Measurements from ENCODE around the gene COL8A2. TPM values are rescaled to one million over a fixed set of nuclear protein-coding genes. Genes with fewer than 3 reads are reported as not detected.

COL8A2 gene
- polyA plus RNA-seq, 1 donor from 2014 or later, result not detected

GRCh38 chr1:36098650-36099365 is 26.2 kb downstream of the COL8A2 start:
- Histone ChIP-seq H3F3A (ENCODE audit: insufficient read depth, low read length, poor library complexity, severe bottlenecking) (no peaks in the 10 kb centered on the region), H3K27ac (ENCODE audit: low read length) (no peak overlapping the region), H3K9me2 (ENCODE audit: insufficient read depth, low read length) (no peaks in the 10 kb centered on the region), H4K20me1 (ENCODE audit: insufficient read depth) (no peaks in the 10 kb centered on the region), H3K4me3 (ENCODE audit: low read length) (no peak overlapping the region), H2AFZ (ENCODE audit: low read depth, low read length) (no peak overlapping the region), H3K9ac (ENCODE audit: low read length) (no peak overlapping the region), H3K9me3 (ENCODE audit: low read length) (no peaks in the 10 kb centered on the region), H3K4me2 (ENCODE audit: low read length) (no peak overlapping the region), H3K27me3 (ENCODE audit: insufficient read depth, low read depth, low read length) (no peaks in the 10 kb centered on the region), H3K79me2 (replicated peaks; ENCODE audit: insufficient read depth, low read length) (no peaks in the 10 kb centered on the region), H3K36me3 (ENCODE audit: insufficient read depth, low read length) (no peaks in the 10 kb centered on the region)
- TF ChIP-seq POLR2AphosphoS5 (IDR thresholded peaks at IDR 0.05) (no peak), EP300 (conservative IDR thresholded peaks at IDR 0.05; ENCODE audit: poor library complexity, severe bottlenecking) (no peak), MXI1 (conservative IDR thresholded peaks at IDR 0.05; ENCODE audit: poor library complexity, severe bottlenecking) (no peak), RAD21 (conservative IDR thresholded peaks at IDR 0.05) (no peak), EZH2 (IDR thresholded peaks at IDR 0.05; ENCODE audit: borderline replicate concordance, insufficient read depth, low read length, poor library complexity, severe bottlenecking) (no peak), TAF1 (IDR thresholded peaks at IDR 0.05; ENCODE audit: low read depth) (no peak), SMC3 (conservative IDR thresholded peaks at IDR 0.05; ENCODE audit: poor library complexity) (no peak)
- TF ChIP-seq, protein P1, sequence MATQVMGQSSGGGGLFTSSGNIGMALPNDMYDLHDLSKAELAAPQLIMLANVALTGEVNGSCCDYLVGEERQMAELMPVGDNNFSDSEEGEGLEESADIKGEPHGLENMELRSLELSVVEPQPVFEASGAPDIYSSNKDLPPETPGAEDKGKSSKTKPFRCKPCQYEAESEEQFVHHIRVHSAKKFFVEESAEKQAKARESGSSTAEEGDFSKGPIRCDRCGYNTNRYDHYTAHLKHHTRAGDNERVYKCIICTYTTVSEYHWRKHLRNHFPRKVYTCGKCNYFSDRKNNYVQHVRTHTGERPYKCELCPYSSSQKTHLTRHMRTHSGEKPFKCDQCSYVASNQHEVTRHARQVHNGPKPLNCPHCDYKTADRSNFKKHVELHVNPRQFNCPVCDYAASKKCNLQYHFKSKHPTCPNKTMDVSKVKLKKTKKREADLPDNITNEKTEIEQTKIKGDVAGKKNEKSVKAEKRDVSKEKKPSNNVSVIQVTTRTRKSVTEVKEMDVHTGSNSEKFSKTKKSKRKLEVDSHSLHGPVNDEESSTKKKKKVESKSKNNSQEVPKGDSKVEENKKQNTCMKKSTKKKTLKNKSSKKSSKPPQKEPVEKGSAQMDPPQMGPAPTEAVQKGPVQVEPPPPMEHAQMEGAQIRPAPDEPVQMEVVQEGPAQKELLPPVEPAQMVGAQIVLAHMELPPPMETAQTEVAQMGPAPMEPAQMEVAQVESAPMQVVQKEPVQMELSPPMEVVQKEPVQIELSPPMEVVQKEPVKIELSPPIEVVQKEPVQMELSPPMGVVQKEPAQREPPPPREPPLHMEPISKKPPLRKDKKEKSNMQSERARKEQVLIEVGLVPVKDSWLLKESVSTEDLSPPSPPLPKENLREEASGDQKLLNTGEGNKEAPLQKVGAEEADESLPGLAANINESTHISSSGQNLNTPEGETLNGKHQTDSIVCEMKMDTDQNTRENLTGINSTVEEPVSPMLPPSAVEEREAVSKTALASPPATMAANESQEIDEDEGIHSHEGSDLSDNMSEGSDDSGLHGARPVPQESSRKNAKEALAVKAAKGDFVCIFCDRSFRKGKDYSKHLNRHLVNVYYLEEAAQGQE (IDR thresholded peaks at IDR 0.05; ENCODE audit: borderline replicate concordance), result no peak
- TF ChIP-seq, protein P2, sequence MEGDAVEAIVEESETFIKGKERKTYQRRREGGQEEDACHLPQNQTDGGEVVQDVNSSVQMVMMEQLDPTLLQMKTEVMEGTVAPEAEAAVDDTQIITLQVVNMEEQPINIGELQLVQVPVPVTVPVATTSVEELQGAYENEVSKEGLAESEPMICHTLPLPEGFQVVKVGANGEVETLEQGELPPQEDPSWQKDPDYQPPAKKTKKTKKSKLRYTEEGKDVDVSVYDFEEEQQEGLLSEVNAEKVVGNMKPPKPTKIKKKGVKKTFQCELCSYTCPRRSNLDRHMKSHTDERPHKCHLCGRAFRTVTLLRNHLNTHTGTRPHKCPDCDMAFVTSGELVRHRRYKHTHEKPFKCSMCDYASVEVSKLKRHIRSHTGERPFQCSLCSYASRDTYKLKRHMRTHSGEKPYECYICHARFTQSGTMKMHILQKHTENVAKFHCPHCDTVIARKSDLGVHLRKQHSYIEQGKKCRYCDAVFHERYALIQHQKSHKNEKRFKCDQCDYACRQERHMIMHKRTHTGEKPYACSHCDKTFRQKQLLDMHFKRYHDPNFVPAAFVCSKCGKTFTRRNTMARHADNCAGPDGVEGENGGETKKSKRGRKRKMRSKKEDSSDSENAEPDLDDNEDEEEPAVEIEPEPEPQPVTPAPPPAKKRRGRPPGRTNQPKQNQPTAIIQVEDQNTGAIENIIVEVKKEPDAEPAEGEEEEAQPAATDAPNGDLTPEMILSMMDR (IDR thresholded peaks at IDR 0.05; ENCODE audit: poor library complexity, severe bottlenecking), result no peak

GRCh38 chr1:36097693-36098585 is 27.1 kb downstream of the COL8A2 start:
- no peaks in the 10 kb centered on the region for H3K27me3 ChIP-seq (ENCODE audit: insufficient read depth, low read depth, low read length)
- no peak overlapping the region for H3K27ac ChIP-seq (ENCODE audit: low read length)
- no peak overlapping the region for H3K4me3 ChIP-seq (ENCODE audit: low read length)
- H4K20me1 ChIP-seq (ENCODE audit: insufficient read depth), result no peaks in the 10 kb centered on the region
- no peaks in the 10 kb centered on the region for H3K79me2 ChIP-seq (replicated peaks; ENCODE audit: insufficient read depth, low read length)
- no peaks in the 10 kb centered on the region for H3F3A ChIP-seq (ENCODE audit: insufficient read depth, low read length, poor library complexity, severe bottlenecking)
- H3K9me2 ChIP-seq (ENCODE audit: insufficient read depth, low read length), result no peaks in the 10 kb centered on the region
- no peak overlapping the region for H3K4me2 ChIP-seq (ENCODE audit: low read length)
- no peaks in the 10 kb centered on the region for H3K9me3 ChIP-seq (ENCODE audit: low read length)
- H3K36me3 ChIP-seq (ENCODE audit: insufficient read depth, low read length), result no peaks in the 10 kb centered on the region
- H3K9ac ChIP-seq (ENCODE audit: low read length), result no peak overlapping the region
- TF ChIP-seq EP300 (conservative IDR thresholded peaks at IDR 0.05; ENCODE audit: poor library complexity, severe bottlenecking), result no peak
- TF ChIP-seq RAD21 (conservative IDR thresholded peaks at IDR 0.05), result no peak
- H2AFZ ChIP-seq (ENCODE audit: low read depth, low read length), result no peak overlapping the region

Measured in neural cell (in vitro differentiated cells).